Hematopoietic multipotent progenitor cell treated with erythropoietin and hydrocortisone succinate and interleukin-3 and kit ligand, for 17 days (in vitro differentiated cells): ENCODE data around the gene HESX1.

Source experiments
- DNase-seq: peaks from one replicate; pipeline ENCODE4 v3.0.0-alpha.2; 2015; ENCODE audit warnings: low spot score

Gene HESX1

GRCh38 chr3:57199895-57200297 lies at the start of gene HESX1:
Gene HESX1, minus strand, starts transcription at chr3:57199978. Its CDS starts 60 bp downstream, at chr3:57199918.
- DNase-seq = no peak

DNA sequence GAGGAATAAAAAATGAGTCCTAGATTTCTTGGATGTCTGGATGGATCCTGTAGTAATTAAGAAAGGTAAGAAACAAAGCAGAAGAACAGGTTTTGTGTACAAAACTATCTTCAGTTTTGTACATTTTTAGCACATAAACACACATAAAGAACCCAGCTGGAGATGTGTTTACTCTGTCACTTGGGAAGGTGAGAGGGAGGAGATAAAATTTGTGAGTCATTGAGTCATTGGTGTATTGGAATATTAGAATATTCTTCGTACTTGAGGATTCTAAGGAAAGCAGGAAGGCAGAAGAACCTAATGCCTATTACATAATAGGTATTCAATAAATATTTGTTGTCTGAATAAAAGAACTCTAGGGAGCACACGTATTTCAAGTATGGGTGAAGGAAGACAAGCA lies 45.2 kb upstream of the HESX1 start:
- no peak for DNase-seq

- DNase-seq = no peak
These were observed 35.1 kb upstream of the HESX1 start for GRCh38 chr3:57234613-57235575.

DNA sequence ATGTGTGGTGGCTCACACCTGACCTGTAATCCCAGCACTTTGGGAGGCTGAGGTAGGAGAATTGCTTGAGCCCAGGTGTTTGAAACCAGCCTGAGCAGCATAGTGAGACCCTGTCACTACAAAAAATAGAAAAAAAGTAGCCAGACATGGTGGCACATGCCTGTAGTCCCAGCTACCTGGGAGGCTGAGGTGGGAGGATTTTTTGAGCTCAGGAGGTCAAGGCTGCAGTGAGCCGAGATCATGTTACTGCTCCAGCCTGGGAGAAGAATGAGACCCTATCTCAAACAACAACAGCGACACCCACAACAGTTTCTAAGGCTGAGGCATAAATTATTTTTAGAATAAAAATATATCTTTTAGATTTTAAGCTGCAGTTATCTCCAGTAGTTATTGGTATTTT lies 34.0 kb upstream of the HESX1 start:
- DNase-seq = no peak

- DNase-seq = no peak
These were observed 30.2 kb upstream of the HESX1 start for GRCh38 chr3:57230006-57230405.

GRCh38 chr3:57227930-57228751 lies 28.4 kb upstream of the HESX1 start:
- no peak for DNase-seq

DNA sequence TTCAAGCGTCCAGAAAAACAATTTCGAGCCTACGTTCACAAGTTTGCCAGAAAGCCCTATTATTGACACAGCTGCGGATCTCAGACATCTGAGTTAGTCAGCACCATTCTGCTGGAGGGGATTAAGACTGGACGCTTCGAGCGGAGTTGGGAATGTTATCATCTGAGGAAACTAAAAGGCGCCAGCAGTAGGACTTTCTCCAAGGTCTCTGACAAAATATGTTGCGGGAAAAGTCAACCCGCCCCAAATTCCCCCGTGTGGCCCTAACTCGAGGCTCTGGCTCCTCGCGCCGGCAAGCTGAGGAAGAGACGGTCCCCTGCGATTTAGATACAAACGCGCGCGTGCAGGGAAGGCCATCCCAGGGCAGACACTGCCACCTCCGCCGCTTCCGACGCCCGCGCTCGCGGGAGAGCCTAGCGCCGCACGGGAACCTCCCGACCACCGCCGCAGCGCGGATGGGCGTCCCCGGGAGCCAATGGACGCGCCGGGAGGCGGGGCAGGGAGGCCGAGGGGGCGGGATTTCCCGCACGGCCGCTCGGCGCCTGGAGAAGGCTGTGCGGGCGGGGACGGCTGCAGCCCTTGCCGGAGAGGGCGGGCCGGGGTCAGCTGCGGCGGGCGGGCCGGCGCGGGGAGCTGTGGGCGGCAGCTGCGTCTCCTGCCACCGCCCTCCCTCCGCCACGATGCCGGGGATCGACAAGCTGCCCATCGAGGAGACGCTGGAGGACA lies 27.6 kb upstream of the HESX1 start, which contains the start of gene APPL1:
Gene APPL1, plus strand, starts transcription at position 526 of the 726 bp plus-strand sequence. Its CDS starts 155 bp downstream, at position 681.
- DNase-seq = peak; percentile 37

- no peak for DNase-seq
These were observed 26.4 kb upstream of the HESX1 start for GRCh38 chr3:57226176-57226575.

GRCh38 chr3:57224856-57225255 lies 25.1 kb upstream of the HESX1 start:
- DNase-seq = no peak

GRCh38 chr3:57221883-57222282 lies 22.1 kb upstream of the HESX1 start:
- no peak for DNase-seq

DNA sequence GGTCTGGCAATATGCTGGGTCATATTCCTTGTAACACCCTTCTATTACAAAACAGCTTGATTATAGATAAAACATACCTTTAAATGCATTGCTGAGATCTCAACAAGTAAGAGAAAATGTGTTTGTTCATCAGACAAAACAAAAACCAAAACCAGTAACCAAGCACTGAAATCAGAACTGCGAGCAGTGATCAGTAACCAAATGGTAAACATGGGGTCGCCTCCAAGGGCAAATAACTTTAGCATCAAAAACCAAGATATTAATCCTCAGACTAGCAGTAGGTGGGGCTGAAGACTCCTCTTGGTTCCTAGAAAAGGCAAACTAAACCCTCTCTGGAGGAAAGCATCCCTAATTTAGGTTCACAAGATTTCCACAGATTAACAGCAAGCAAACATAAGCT lies 6.6 kb upstream of the HESX1 start:
- DNase-seq = no peak

DNA sequence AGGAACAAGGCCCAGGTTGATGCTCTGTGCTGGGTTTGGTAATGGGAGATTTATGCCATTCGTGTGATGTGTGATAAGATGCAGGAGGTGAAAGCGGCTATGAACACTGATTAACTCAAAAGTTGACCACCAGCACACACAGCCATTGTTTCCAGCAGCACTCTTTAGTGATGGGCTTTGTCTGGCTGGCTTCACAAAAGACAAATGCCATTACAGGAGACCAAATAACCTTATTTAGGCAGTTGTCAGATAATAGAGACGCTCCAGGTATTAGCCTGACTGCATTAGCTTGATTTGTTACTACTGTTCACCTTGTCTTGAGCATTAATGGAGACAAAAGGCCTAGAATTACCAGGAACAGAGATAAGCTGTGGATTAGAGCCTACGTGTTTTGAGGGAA lies 5.1 kb downstream of the HESX1 start:
- no peak for DNase-seq

DNA sequence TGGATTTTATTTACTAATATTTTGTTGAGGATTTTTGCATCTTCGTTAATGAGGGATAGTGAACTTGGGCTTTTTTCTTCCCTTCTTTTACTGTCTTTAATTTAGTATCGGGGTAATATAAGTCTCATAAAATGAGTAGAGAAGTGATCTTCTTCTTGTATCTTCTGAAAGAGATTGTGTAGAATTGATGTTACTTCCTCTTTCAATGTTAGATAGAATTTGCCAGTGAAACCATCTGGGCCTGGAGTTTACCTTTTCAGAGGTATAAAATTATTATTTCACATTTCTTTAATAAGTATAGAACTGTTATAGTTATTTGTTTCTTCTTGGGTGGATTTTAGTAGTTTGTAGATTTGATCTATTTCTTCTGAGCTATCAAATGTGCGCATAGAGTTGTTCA lies 7.8 kb downstream of the HESX1 start:
- no peak for DNase-seq

DNA sequence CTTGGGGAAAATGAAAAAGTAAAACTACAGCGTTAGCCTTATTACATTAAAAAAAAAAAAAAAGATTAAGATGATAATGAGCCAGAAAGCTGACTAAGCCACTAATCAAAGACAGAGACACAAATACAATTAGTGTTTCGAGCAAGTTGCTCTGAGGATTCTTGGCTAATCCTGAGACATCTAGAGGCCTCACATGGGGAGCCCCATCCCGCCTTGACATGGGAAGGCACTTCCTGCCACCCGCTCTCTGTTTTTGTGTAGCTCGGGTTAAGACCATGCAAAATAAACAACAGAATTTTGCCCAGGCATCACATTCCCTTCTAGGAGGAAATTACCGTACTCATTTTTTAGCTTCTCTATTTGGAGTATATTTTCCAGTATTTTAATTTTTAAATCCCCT lies 15.3 kb downstream of the HESX1 start:
- DNase-seq = no peak

GRCh38 chr3:57179580-57180410 lies 20.0 kb downstream of the HESX1 start:
- DNase-seq = no peak

DNA sequence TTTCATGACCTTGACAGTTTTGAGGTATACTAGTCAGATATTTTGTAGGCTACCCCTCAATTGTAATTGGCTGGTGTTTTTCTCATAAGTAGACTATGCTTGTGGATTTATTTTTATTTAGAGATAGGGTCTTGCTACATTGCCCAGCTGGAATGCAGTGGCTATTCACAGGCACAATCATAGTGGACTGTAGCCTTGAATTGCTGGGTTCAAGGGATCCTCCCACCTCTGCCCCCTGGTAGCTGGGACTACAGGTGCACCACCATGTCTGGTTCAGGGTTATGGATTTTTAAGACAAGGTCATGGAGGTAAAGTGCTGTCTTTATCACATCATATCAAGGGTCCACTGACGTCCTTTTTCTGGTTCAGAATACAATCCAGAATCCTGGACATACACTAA lies 23.7 kb downstream of the HESX1 start:
- DNase-seq = no peak

DNA sequence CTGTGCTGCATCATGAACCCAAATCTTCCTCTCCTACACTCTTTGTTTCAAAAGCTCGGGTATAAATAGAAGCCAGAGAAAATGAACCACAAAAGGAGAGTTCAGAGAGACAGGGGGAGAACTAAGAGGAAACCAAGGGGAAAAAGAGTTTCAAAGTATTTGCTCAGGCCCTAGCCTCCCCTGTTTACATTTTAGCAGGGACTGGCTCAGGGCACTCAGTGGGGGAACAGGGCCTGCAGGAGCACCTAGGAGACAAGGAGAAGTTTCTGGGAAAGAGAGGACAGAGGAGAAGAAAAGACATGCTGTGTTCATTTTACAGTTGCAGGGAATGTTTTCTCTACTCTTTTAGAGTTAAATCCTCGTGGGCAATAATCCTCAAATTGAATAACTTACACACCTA lies 26.1 kb downstream of the HESX1 start:
- DNase-seq = no peak

DNA sequence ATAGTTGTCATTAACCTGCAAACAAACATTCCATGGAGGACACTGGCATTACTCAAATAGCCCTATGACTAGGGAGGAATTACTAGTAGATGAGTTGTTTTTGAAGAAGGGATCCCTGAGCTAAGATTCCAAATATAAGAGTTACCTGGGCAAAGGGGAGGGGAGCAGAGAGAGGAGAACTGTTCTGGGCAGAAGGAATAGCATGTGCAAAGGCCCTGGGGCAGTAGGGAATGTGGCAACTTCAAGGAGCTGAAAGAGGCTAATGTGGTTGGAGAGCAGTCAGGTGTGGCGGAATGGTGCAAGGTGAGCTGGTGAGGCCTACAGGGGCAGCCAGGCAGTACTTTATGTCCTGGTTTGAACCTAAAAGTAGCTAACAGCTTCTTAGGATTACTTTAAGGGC lies 28.8 kb downstream of the HESX1 start:
- no peak for DNase-seq

DNA sequence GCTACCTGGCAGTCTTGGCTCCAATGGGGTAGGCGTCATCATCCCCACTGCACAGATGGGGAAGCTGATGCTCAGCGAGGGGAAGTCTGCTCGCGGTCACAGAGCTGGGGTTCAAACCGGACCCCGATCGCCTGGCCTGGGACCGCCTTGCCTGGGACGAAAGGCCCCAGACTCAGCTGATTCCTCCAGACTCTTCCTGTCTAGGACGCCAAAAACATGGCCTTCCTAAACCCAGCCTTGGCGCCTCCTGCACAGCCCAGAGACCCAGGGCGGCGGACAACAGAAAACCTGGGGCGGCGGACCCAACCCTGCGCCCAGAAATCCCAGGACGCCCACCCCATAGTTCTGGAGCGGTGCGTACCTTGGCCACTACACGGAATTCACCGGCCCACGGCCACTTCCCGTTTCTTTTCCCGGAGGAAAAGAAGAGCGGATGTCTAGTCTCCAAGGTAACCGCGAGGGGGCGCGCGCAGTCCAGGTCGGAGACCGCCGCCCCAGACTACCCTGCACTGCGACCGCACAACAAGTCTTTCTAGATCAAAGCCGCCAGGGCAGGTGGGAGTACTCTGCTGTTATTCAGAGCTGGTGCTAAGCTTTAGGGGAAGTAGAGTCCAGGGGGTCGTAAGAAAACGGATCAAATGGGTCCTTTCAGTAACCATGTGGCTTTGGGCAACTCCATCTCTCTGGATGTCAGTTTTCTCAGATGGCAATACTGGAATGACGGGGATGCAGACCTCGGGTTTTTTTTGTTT lies 29.7 kb downstream of the HESX1 start:
- peak; percentile 42 for DNase-seq

DNA sequence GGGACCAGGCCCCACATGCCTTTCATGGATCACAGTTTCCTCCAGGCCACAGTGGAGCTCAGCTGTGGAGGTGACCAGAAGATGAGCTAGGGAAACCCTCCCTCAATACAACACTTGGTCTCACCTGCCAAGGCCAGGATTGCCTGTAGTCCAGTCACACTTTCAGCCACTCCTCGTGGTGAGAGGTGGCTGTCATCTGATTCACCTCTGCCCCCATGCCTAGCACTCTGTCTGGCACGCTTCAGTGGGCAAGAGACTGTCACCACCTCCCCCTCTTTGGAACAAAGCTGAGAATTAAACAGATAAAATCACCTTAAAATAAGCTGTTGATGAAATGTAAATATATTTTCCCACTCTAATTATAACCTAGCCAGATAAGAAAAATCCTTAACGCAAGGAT lies 30.7 kb downstream of the HESX1 start:
- DNase-seq = no peak

- no peak for DNase-seq
These were observed 31.6 kb downstream of the HESX1 start for GRCh38 chr3:57168151-57168550.
